GM19351 (cell line): ENCODE data around the gene GGA2.
A peak's percentile ranks its signal among the peaks of the same experiment; 100 is the strongest.
"Not testable (repeated sequence)": the region's sequence is repeated elsewhere in the genome, so short reads cannot be mapped to it uniquely, and the experiment has no call there.

Source experiments
- ATAC-seq: cut with Tn5 transposase; IDR thresholded peaks from one replicate; pipeline ENCODE4 v1.9.1; 2021; ENCODE audit warnings: mild to moderate bottlenecking, moderate library complexity; ENCODE audit not compliant: unreplicated experiment

Gene GGA2

GRCh38 chr16:23504453-23505179 is 5.7 kb downstream of the GGA2 start:
- ATAC-seq = peak; percentile 76

- ATAC-seq = no peak
Measured at GRCh38 chr16:23504076-23504452, 6.2 kb downstream of the GGA2 start.

- no peak for ATAC-seq
Measured at GRCh38 chr16:23502466-23502865, 7.8 kb downstream of the GGA2 start.

DNA sequence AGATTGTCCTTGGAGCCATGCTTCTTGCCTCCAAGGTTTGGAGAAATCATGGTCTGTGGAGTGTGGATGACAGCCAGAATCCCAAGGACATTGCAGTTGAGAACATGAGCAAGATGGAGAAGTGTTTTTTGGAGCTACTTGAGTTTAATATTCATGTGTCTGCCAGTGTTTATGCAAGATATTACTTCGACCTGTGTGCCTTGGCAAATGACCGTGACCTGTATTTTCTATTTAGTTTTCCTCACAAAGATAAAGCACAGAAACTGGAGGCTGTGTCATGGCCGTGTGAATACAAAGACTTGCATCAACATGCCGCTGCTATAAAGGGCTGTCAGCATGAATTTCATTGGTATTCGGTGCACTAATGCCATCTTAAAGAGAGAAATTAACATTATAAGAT is 9.0 kb downstream of the GGA2 start:
- ATAC-seq = no peak

- no peak for ATAC-seq
Measured at GRCh38 chr16:23500862-23501225, 9.4 kb downstream of the GGA2 start.

- ATAC-seq = no peak
Measured at GRCh38 chr16:23500212-23500861, 10.0 kb downstream of the GGA2 start.

GRCh38 chr16:23499801-23500200 is 10.5 kb downstream of the GGA2 start:
- no peak for ATAC-seq

GRCh38 chr16:23498863-23499262 is 11.4 kb downstream of the GGA2 start:
- ATAC-seq = no peak

DNA sequence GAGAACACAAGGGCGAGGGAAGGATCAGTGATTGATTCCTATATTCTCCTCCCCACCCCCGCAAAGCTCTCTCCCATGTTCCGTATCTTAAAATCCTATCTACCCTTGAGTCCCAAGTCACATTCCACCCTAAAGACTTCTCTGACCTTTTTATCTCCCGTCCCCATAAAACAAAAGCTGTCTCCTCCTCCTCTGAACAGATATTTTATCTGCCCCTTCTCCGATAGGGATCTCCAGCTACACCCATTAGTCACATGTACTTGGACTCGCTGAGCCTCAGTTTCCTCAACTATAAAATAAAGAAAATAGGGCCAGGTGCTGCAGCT is 12.8 kb downstream of the GGA2 start:
- ATAC-seq = no peak

DNA sequence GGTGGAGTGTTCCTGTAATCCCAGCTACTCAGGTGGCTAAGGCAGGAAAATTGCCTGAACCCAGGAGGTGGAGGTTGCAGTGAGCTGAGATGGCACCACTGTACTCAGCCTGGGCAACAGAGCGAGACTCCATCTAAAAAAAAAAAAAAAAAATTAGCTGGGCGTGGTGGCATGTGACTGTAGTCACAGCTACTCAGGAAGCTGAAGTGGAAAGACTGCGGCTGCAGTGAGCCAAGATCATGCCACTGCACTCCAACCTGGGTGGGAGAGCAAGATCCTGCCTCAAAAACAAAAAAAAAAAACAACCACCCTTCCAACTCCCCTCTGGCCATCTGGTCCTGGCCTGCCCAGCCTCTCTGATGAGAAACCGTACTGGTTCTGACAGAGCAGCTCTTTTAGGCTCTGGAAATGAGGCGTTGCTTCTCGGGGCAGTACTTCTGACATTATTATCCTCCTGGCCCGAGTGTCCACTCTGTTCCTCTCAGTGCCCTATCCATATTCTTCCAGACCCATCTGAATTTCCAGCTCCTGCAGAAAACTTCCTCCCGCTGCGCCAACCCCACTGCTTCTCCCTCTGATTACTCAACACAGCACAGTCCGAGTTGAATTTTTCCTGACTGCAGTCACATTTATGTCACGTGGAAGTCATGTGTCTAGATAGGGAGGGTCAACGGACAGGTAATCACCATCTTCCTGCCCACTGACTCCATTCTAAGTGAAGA is 13.3 kb downstream of the GGA2 start:
- no peak for ATAC-seq

- ATAC-seq = no peak
Measured at GRCh38 chr16:23495671-23496070, 14.6 kb downstream of the GGA2 start.

DNA sequence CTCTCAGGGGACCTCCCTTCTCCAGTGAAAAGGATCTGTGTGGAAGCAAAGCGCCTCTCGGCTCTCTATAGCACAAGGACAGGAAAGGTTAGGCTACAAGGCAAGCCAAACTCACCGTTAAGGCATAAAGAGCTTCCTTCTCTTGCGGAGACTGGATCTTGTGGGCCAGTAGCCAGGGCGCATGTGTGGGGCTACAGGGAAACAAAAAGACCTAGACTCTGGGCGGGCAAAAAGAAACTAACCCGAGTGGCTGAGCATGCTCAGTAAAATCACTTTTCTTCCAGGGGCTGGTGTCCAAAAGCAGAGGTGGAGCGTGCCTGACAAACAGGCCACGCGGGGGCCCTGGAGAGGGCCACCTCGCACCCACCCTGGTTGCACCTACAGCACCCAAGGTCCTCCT is 16.1 kb downstream of the GGA2 start:
- ATAC-seq = no peak

DNA sequence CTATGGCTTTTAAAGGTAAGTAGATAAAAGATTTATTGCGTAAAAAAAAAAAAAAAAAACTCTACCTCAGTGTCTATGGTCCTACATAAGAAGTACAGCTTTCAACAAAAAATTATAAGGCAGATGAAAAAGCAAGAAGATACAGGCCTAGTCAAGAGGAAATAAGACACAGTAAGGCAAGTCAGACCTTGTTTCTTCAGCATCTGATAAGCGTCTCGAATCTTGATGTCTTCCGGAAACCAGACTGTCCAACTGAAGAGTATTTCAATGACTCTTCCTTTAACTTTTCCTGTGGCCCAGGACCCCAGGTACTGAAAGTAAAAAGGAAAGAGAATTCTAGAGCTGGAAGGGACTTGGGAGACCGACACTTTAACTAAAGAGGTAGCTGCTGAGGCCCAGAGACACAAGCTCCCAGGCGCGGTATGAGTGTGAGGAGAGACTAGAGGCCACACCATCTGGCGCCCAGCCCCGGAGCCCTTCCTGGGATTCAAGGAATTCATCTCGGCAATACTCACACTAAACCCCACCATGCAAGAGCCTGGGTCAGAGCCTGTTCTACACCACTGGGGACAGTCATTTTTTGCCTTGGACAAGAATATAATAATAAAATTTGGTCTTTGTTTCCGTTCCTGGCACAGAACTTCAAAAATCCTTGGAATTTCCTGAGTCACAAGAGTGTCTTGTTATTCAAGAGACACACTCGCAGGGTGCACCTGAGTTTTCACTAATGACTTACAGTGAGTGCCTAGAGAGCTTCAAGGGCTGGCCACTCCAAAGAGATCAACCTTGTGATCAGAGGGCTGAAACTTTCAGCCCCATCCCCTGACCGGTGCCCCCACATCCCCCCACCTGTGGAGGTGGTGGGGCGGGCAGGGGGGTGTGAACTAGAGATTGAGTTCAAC is 18.6 kb downstream of the GGA2 start:
- ATAC-seq = no peak

- no peak for ATAC-seq
Measured at GRCh38 chr16:23486480-23486879, 23.8 kb downstream of the GGA2 start.

GRCh38 chr16:23485841-23486240 is 24.5 kb downstream of the GGA2 start:
- ATAC-seq = no peak

GRCh38 chr16:23485257-23485614 is 25.1 kb downstream of the GGA2 start:
- no peak for ATAC-seq

- no peak for ATAC-seq
Measured at GRCh38 chr16:23484510-23485256, 25.6 kb downstream of the GGA2 start.

DNA sequence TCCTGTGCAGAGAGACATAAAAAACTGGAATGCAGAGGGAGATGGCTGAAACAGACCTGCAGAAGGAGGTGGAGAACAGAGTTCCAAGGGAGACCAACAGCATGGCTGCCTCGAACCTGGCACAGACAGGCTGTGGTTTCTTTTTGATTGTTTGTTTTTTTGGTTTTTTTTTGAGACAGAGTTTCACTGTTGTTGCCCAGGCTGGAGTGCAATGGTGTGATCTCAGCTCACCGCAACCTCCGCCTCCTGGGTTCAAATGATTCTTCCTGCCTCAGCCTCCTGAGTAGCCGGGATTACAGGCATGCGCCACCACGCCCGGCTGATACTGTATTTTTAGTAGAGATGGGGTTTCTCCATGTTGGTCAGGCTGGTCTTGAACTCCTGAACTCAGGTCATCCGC is 26.8 kb downstream of the GGA2 start:
- not testable (repeated sequence) for ATAC-seq

DNA sequence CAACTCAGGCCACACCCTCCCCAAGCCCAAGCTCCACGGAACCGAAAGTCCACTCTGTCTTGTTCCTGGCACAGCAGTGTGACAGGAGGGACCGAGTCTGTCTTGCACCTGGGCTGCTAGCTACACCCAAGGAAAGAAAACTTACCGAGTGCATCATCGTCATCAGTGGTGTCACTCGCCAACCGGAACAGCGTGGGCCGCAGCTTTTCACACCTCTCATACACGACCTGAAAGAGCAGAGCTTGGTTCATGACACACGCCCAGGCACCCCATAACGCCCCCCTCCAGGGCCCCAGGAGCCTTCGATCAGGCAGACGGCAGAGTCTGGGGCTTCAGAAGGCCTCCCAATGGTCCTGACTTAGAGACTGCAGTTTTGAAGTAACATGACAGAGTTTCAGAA is 27.5 kb downstream of the GGA2 start:
- peak; percentile 77 for ATAC-seq

- no peak for ATAC-seq
Measured at GRCh38 chr16:23480257-23480656, 30.0 kb downstream of the GGA2 start.

- no peak for ATAC-seq
Measured at GRCh38 chr16:23479138-23479537, 31.2 kb downstream of the GGA2 start.
